Stomach (tissue), 9 donors: ENCODE results near the gene AGBL2. TPM values are rescaled to one million over a fixed set of nuclear protein-coding genes. Genes with fewer than 3 reads are reported as not detected.

ENCODE experiments used
- DNase-seq, 2 donors: peaks; one replicate each; pipeline versions ENCODE4 v3.0.0 to v3.0.0-alpha.2; 2013 to 2019
- H3K27ac ChIP-seq, 5 donors: fragments of 200-600 bp in 4 of 5; sonication (generic) in 4 of 5; one replicate each; pipeline ENCODE4 v1.5.1; 2013 to 2019; ENCODE audit warnings: mild to moderate bottlenecking in 1 of 5, moderate library complexity in 1 of 5
- H3K27me3 ChIP-seq, 3 donors: fragments of 200-600 bp; sonication (generic); one replicate each; pipeline ENCODE4 v1.5.1; 2017 to 2019; ENCODE audit warnings: mixed run types in 1 of 3
- H3K36me3 ChIP-seq, 4 donors: fragments of 200-600 bp; sonication (generic); 1 replicate in 3 of 4; 2 replicates in 1 of 4; pipeline ENCODE4 v1.5.1; 2016 to 2019
- H3K4me1 ChIP-seq, 4 donors: fragments of 200-600 bp; sonication (generic); one replicate each; pipeline ENCODE4 v1.5.1; 2016 to 2019
- H3K4me3 ChIP-seq, 4 donors: fragments of 200-600 bp; sonication (generic) in 3 of 4; one replicate each; pipeline ENCODE4 v1.5.1; 2016 to 2019; ENCODE audit warnings: mild to moderate bottlenecking in 1 of 4
- H3K9me3 ChIP-seq, 4 donors: fragments of 200-600 bp; sonication (generic); one replicate each; pipeline ENCODE4 v1.5.1; 2016 to 2019
- EP300 ChIP-seq: sonication (generic); formaldehyde crosslinking; IDR thresholded peaks from one replicate; pipeline ENCODE4 v1.6.1; 2017; ENCODE audit warnings: antibody characterized with exemption
- POLR2A ChIP-seq, 4 donors: fragments of 450-650 bp; IDR thresholded peaks; one replicate each; pipeline ENCODE4 v1.6.1; 2016; ENCODE audit warnings: antibody characterized with exemption in 4 of 4, control low read depth in 2 of 4, mild to moderate bottlenecking in 1 of 4, moderate library complexity in 1 of 4
- POLR2AphosphoS5 ChIP-seq, 3 donors: sonication (generic); formaldehyde crosslinking; IDR thresholded peaks; one replicate each; pipeline ENCODE4 v1.6.1; 2016; ENCODE audit warnings: antibody characterized with exemption in 3 of 3
- WGBS, 5 donors: extraction: QIAGEN DNeasy Blood & Tissue Kit in 3 of 5; methylation state at CpG; one replicate each; pipeline versions ENCODE4 v1.1.5 to v1.1.7; 2013 to 2018; 5-methylcytosine and 5-hydroxymethylcytosine counted together
- intact Hi-C: fragments of 100-400 bp; cut with DNase I; formaldehyde crosslinking; loops from one replicate; pipeline ENCODE4 v1.15.1; 2023; ENCODE audit warnings: low total_unique reads
- polyA plus RNA-seq, 3 donors: library from polyadenylated mRNA; stranded (reverse); fragments of 200-250 nt; gene quantifications; one replicate each; pipeline ENCODE4 v1.2.3, GENCODE V29; 2013
- small RNA-seq, 4 donors: library from RNA; depleted of rRNA; stranded (forward); fragments of <200 nt; gene quantifications; one replicate each; pipeline ENCODE3, GENCODE V24; 2016
- total RNA-seq, 5 donors: library from RNA; depleted of rRNA; stranded (reverse); fragments of >200 nt; gene quantifications; one replicate each; pipeline versions ENCODE4 v1.1.0 to v1.2.3, GENCODE V29; 2014 to 2016
- TF ChIP-seq, protein P1 (sequence below), 7 experiments: fragments of 450-650 bp in 4 of 7; fragments of 200-600 bp in 3 of 7; sonication (generic) in 3 of 7; IDR thresholded peaks; one replicate each; pipeline ENCODE4 v1.5.1; 2016 to 2019; ENCODE audit warnings: antibody characterized with exemption in 7 of 7, control low read depth in 2 of 7, mild to moderate bottlenecking in 1 of 7
- donor health status: healthy with polysubstance abuse.
- donor health status: Bipolar disorder and iron deficiency.
- donor health status: healthy.

AGBL2 gene
- total and polyA plus RNA-seq, 8 donors, result 0.56 to 11.7 (median 0.92) TPM; not detected in 3

DNA sequence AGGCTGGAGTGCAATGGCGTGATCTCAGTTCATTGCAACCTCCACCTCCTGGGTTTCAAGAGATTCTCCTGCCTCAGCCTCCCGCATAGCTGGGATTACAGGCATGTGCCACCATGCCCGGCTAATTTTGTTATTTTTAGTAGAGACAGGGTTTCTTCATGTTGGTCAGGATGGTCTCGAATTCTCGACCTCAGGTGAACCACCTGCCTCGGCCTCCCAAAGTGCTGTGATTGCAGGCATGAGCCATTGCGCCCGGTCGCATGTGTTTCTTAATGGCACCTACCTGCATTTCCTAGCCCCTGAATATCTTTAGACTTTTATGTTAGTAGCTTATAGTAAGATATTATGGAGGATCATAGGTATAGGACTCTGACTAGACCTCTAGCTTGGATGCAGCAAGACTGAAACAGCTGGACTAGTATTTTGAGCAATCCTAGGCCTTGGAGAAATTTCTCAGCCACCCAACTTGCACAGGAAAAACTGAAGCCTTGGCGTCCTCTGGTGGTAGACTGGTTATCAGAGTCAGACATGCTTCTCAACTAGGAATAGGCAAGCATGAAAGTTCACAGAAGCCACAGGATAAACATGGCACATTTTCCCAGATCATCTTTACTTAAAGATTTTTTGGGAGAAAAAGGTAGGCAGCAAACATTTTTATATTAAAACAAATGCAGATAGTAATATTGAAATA, 98.3 kb downstream of the AGBL2 start:
- no peak overlapping the region for H3K27ac ChIP-seq
- no peaks in the 10 kb centered on the region for H3K9me3 ChIP-seq
- peaks cover 0 to 11% (median 5%) of the 10 kb centered on the region in 4 donors for H3K4me1 ChIP-seq
- no peak for TF ChIP-seq EP300
- peak in 1 of 3 donors; percentile 27 for TF ChIP-seq POLR2AphosphoS5 (IDR thresholded peaks at IDR 0.05)
- TF ChIP-seq, protein P1, sequence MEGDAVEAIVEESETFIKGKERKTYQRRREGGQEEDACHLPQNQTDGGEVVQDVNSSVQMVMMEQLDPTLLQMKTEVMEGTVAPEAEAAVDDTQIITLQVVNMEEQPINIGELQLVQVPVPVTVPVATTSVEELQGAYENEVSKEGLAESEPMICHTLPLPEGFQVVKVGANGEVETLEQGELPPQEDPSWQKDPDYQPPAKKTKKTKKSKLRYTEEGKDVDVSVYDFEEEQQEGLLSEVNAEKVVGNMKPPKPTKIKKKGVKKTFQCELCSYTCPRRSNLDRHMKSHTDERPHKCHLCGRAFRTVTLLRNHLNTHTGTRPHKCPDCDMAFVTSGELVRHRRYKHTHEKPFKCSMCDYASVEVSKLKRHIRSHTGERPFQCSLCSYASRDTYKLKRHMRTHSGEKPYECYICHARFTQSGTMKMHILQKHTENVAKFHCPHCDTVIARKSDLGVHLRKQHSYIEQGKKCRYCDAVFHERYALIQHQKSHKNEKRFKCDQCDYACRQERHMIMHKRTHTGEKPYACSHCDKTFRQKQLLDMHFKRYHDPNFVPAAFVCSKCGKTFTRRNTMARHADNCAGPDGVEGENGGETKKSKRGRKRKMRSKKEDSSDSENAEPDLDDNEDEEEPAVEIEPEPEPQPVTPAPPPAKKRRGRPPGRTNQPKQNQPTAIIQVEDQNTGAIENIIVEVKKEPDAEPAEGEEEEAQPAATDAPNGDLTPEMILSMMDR (IDR thresholded peaks at IDR 0.05), result peak in 5 of 7 experiments; percentile 11 to 48 (median 38)
- H3K36me3 ChIP-seq, result peaks cover 27 to 52% (median 48%) of the 10 kb centered on the region in 4 donors
- 86 to 89% (median 87%) methylated on average over 10 of the region's 10 CpGs for WGBS, 5 donors
- no peaks in the 10 kb centered on the region for H3K27me3 ChIP-seq
- intact Hi-C loops, result no loop called here
- peak in 1 of 2 donors; percentile 84 for DNase-seq
- H3K4me3 ChIP-seq, result no peak overlapping the region

DNA sequence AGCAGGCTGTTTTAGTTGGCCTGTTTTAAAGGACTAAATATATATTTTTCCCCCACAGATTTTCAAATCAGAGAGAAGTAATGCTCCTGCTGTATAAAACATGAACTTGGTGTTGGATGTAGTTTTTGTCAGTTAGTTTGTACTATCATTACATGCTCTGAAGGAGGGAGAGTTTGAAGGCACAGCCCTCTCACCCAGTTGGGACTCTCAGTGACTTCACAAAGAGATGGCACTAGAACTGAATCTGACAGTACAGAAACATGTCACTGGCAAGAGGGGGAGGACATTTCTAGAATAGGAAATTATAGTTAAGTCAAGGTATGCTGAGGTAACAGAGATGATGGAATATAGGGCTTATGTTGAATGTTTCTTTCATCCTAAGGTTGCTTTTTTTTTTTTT, 99.9 kb downstream of the AGBL2 start:
- no peak overlapping the region for H3K27ac ChIP-seq
- H3K36me3 ChIP-seq, result peaks cover 12 to 48% (median 39%) of the 10 kb centered on the region in 4 donors
- intact Hi-C loops, result no loop called here
- TF ChIP-seq POLR2A (IDR thresholded peaks at IDR 0.05) (no peak), POLR2AphosphoS5 (IDR thresholded peaks at IDR 0.05) (no peak), EP300 (no peak)
- TF ChIP-seq, protein P1 (IDR thresholded peaks at IDR 0.05), result no peak
- H3K4me3 ChIP-seq, result no peak overlapping the region
- no peaks in the 10 kb centered on the region for H3K27me3 ChIP-seq
- no peak for DNase-seq
- no peaks in the 10 kb centered on the region for H3K9me3 ChIP-seq
- H3K4me1 ChIP-seq, result peaks cover 0 to 11% (median 5%) of the 10 kb centered on the region in 4 donors

DNA sequence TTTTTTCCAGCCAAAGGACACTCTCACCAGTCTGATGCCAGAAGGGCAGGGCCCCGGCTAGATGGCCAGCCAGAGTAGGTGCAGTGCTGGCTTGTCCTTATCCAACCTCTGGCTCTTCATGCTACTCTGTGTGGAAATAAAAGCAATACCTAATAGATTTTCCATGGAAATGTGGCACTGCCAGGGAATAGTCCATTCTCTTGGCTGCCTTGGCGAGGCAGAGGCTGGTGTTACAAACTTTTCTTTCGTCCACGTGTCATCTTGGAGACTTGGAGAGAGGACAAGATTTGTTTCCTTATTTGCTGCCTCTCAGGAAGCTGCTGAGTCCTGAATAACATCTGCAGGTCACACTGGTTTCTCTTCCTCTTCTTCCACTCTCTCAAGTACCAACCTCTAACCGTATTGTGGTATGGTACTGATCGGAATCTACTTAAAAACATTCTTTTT, 103.8 kb downstream of the AGBL2 start:
- H3K4me1 ChIP-seq, result peaks cover 0 to 14% (median 3%) of the 10 kb centered on the region in 4 donors
- 59 to 85% (median 78%) methylated on average over 6 of the region's 6 CpGs for WGBS, 5 donors
- H3K4me3 ChIP-seq, result no peak overlapping the region
- no peak for DNase-seq
- intact Hi-C loops, result no loop called here
- no peaks in the 10 kb centered on the region for H3K27me3 ChIP-seq
- no peak overlapping the region for H3K27ac ChIP-seq
- TF ChIP-seq, protein P1 (IDR thresholded peaks at IDR 0.05), result no peak
- TF ChIP-seq EP300, result no peak
- no peak for TF ChIP-seq POLR2A (IDR thresholded peaks at IDR 0.05)
- no peak for TF ChIP-seq POLR2AphosphoS5 (IDR thresholded peaks at IDR 0.05)
- no peaks in the 10 kb centered on the region for H3K9me3 ChIP-seq
- peaks cover 0 to 22% (median 10%) of the 10 kb centered on the region in 4 donors for H3K36me3 ChIP-seq

DNA sequence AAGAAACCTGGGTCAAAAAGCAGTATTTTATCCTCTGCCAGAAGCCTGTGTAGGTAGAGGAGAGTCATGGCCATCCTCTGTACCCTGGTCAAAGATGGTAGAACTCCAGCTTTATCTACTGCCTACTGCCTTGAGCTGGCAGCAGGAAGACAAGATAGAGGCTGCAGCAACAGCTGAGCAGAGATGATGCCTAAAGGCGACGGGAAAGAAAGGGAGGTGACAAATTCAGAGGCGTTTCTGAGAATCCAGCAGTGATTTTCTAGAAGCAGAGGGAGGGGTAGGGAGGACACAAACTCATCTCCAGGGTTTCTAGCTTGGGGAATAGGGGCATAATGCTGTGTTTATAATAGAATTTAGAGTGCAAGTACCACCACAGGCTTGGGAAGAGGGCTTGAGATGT, 105.5 kb downstream of the AGBL2 start:
- TF ChIP-seq, protein P1 (IDR thresholded peaks at IDR 0.05), result no peak
- TF ChIP-seq EP300, result no peak
- TF ChIP-seq POLR2A (IDR thresholded peaks at IDR 0.05), result no peak
- no peak for TF ChIP-seq POLR2AphosphoS5 (IDR thresholded peaks at IDR 0.05)
- H3K9me3 ChIP-seq, result no peaks in the 10 kb centered on the region
- H3K4me3 ChIP-seq, result no peak overlapping the region
- H3K27ac ChIP-seq, result no peak overlapping the region
- 74 to 87% (median 81%) methylated on average over 3 of the region's 3 CpGs for WGBS, 5 donors
- H3K27me3 ChIP-seq, result no peaks in the 10 kb centered on the region
- peaks cover 0 to 22% (median 8%) of the 10 kb centered on the region in 4 donors for H3K36me3 ChIP-seq
- intact Hi-C loops, result no loop called here
- DNase-seq, result no peak
- H3K4me1 ChIP-seq, result peaks cover 0 to 14% (median 3%) of the 10 kb centered on the region in 4 donors

Small RNA genes within 50 kb of the gene (small RNA-seq; reads per million reads assigned to genes)
- 0 reads per million in 4 donors for gene RF00019

Other genes starting within 250 kb of the AGBL2 start
- 100 to 1,000 TPM in 2 of 5 donors, 10 to 100 TPM in 3; 39.7 to 206 (median 95.2) TPM for gene CELF1, start 162.2 kb downstream of the AGBL2 start, total RNA-seq
- gene CELF1, start 162.2 kb downstream of the AGBL2 start, polyA plus RNA-seq, result 10 to 100 TPM; 12.7 to 18.5 (median 17.7) TPM
- gene PTPMT1, start 149.8 kb downstream of the AGBL2 start, total RNA-seq, result 100 to 1,000 TPM in 2 of 5 donors, 10 to 100 TPM in 3; 39.5 to 126 (median 80.6) TPM
- gene PTPMT1, start 149.8 kb downstream of the AGBL2 start, polyA plus RNA-seq, result 10 to 100 TPM; 36.4 to 62.1 (median 55.2) TPM
- gene KBTBD4, start 136.4 kb downstream of the AGBL2 start, total RNA-seq, result 10 to 100 TPM in 3 of 5 donors, 1 to 10 TPM in 2; 2.7 to 19.8 (median 16.2) TPM
- 10 to 100 TPM in 1 of 3 donors, 1 to 10 TPM in 2; 7.5 to 14.2 (median 8.0) TPM for gene KBTBD4, start 136.4 kb downstream of the AGBL2 start, polyA plus RNA-seq
- gene NDUFS3, start 136.3 kb downstream of the AGBL2 start, total RNA-seq, result 100 to 1,000 TPM in 1 of 5 donors, 10 to 100 TPM in 4; 28.6 to 143 (median 71.2) TPM
- 100 to 1,000 TPM; 128 to 210 (median 209) TPM for gene NDUFS3, start 136.3 kb downstream of the AGBL2 start, polyA plus RNA-seq
- 1 to 10 TPM in 1 of 5 donors, under 1 TPM in 1, not detected in 3; 0.37 to 1.2 TPM for gene FAM180B, start 128.7 kb downstream of the AGBL2 start, total RNA-seq
- not detected for gene FAM180B, start 128.7 kb downstream of the AGBL2 start, polyA plus RNA-seq
- gene C1QTNF4, start 121.0 kb downstream of the AGBL2 start, total RNA-seq, result 1 to 10 TPM in 3 of 5 donors, under 1 TPM in 1, not detected in 1; 0.87 to 8.4 (median 1.2) TPM
- 1 to 10 TPM in 2 of 3 donors, under 1 TPM in 1; 0.68 to 3.9 (median 2.7) TPM for gene C1QTNF4, start 121.0 kb downstream of the AGBL2 start, polyA plus RNA-seq
- gene MTCH2, start 72.8 kb downstream of the AGBL2 start, total RNA-seq, result 10 to 100 TPM; 21.7 to 86.2 (median 49.6) TPM
- gene MTCH2, start 72.8 kb downstream of the AGBL2 start, polyA plus RNA-seq, result 10 to 100 TPM; 27.6 to 48.8 (median 37.2) TPM
- gene FNBP4, start 52.0 kb upstream of the AGBL2 start, total RNA-seq, result 100 to 1,000 TPM in 4 of 5 donors, 10 to 100 TPM in 1; 96.2 to 487 (median 202) TPM
- gene FNBP4, start 52.0 kb upstream of the AGBL2 start, polyA plus RNA-seq, result 10 to 100 TPM; 10.6 to 29.4 (median 17.9) TPM
- 10 to 100 TPM; 10.7 to 77.5 (median 21.6) TPM for gene NUP160, start 133.0 kb upstream of the AGBL2 start, total RNA-seq
- 10 to 100 TPM in 1 of 3 donors, 1 to 10 TPM in 2; 7.9 to 11.1 (median 8.4) TPM for gene NUP160, start 133.0 kb upstream of the AGBL2 start, polyA plus RNA-seq